IMR-90 (cell line): ENCODE results near the gene GRID2IP. TPM values are rescaled to one million over a fixed set of nuclear protein-coding genes. Genes with fewer than 3 reads are reported as not detected.
A peak's percentile ranks its signal among the peaks of the same experiment; 100 is the strongest.

Experiments used
- ATAC-seq: fragments of 200-7000 bp; cut with Tn5 transposase; 2 replicates; pipeline ENCODE4 v1.9.1; 2020; ENCODE audit warnings: low read depth, mild to moderate bottlenecking, moderate library complexity
- BruUV-seq: library from RNA; stranded (reverse); fragments of 400-500 nt; replicated peaks from 2 replicates; lab custom pipeline; 2021; lab: Mats Ljungman, UMichigan
- CTCF ChIA-PET: fragments of 300-600 bp; formaldehyde crosslinking; extraction: SDS; loops from one replicate; lab custom pipeline; 2021; ENCODE audit warnings: antibody characterized with exemption; lab: Yijun Ruan, JAX
- POLR2A ChIA-PET: fragments of 300-600 bp; sonication (Branson Sonifier 250); formaldehyde crosslinking; loops from one replicate; lab custom pipeline; 2022; ENCODE audit warnings: antibody characterized with exemption; ENCODE audit not compliant: unreplicated experiment; lab: Charles Lee
- DNase-seq: peaks from one replicate; pipeline ENCODE4 v3.0.0; 2013
- H2AFZ ChIP-seq: replicated peaks from 2 replicates; pipeline ENCODE3; 2013; ENCODE audit warnings: low read length, mild to moderate bottlenecking; ENCODE audit not compliant: poor library complexity
- H2AK5ac ChIP-seq: 2 replicates; pipeline ENCODE4 v1.6.1; 2013; ENCODE audit warnings: low read depth, low read length, inconsistent platforms
- H2AK9ac ChIP-seq: replicated peaks from 2 replicates; pipeline ENCODE3; 2013; ENCODE audit warnings: mild to moderate bottlenecking, low read depth, low read length, moderate library complexity; ENCODE audit not compliant: poor library complexity
- H2BK120ac ChIP-seq: 2 replicates; pipeline ENCODE4 v1.6.1; 2013; ENCODE audit warnings: low read depth, low read length, inconsistent platforms
- H2BK15ac ChIP-seq: 3 replicates; pipeline ENCODE4 v1.6.1; 2013; ENCODE audit warnings: low read depth, low read length, inconsistent platforms
- H2BK20ac ChIP-seq: 2 replicates; pipeline ENCODE4 v1.6.1; 2013; ENCODE audit warnings: low read depth, mild to moderate bottlenecking, inconsistent platforms, low read length, moderate library complexity
- H2BK5ac ChIP-seq: 2 replicates; pipeline ENCODE4 v1.6.1; 2013; ENCODE audit warnings: mild to moderate bottlenecking, low read depth, low read length, inconsistent platforms; ENCODE audit not compliant: poor library complexity, severe bottlenecking
- H3K14ac ChIP-seq: replicated peaks from 2 replicates; pipeline ENCODE4 v1.6.1; 2013; ENCODE audit warnings: low read depth, low read length, inconsistent platforms
- H3K18ac ChIP-seq: 2 replicates; pipeline ENCODE4 v1.6.1; 2013; ENCODE audit warnings: low read depth, low read length, control low read depth
- H3K23ac ChIP-seq: 2 replicates; pipeline ENCODE4 v1.6.1; 2013; ENCODE audit warnings: low read depth, low read length, inconsistent platforms
- H3K27ac ChIP-seq: 2 replicates; pipeline ENCODE4 v1.5.1; 2013; ENCODE audit warnings: mild to moderate bottlenecking, control low read depth, low read length; ENCODE audit not compliant: insufficient read depth
- H3K27me3 ChIP-seq: 2 replicates; pipeline ENCODE4 v1.6.1; 2013; ENCODE audit warnings: low read length; ENCODE audit not compliant: control insufficient read depth, insufficient read depth
- H3K36me3 ChIP-seq: 2 replicates; pipeline ENCODE4 v1.6.1; 2013; ENCODE audit warnings: low read length, mixed read lengths; ENCODE audit not compliant: control insufficient read depth, insufficient read depth
- H3K4ac ChIP-seq: 2 replicates; pipeline ENCODE4 v1.6.1; 2013; ENCODE audit warnings: low read depth, low read length, inconsistent platforms
- H3K4me1 ChIP-seq: 2 replicates; pipeline ENCODE4 v1.6.1; 2013; ENCODE audit warnings: low read length, mixed read lengths; ENCODE audit not compliant: control insufficient read depth, insufficient read depth
- H3K4me2 ChIP-seq: 2 replicates; pipeline ENCODE4 v1.6.1; 2013; ENCODE audit warnings: low read depth, mild to moderate bottlenecking, control low read depth, low read length, moderate library complexity
- H3K4me3 ChIP-seq: 2 replicates; pipeline ENCODE4 v1.5.1; 2013; ENCODE audit warnings: low read depth, mild to moderate bottlenecking, control low read depth, low read length, moderate library complexity; ENCODE audit not compliant: insufficient read depth
- H3K56ac ChIP-seq: 2 replicates; pipeline ENCODE4 v1.6.1; 2013; ENCODE audit warnings: low read length, inconsistent platforms; ENCODE audit not compliant: insufficient read depth; ENCODE audit errors: extremely low read depth
- H3K79me1 ChIP-seq, 2 experiments: 2 replicates each; pipeline ENCODE4 v1.6.1; 2013; ENCODE audit warnings: low read length in 2 of 2, inconsistent platforms in 1 of 2, low read depth in 1 of 2
- H3K9ac ChIP-seq: 2 replicates; pipeline ENCODE4 v1.6.1; 2013; ENCODE audit warnings: low read depth, low read length, control low read depth
- H3K9me1 ChIP-seq: 2 replicates; pipeline ENCODE4 v1.6.1; 2013; ENCODE audit warnings: low read length, inconsistent platforms; ENCODE audit not compliant: insufficient read depth
- H3K9me3 ChIP-seq: 2 replicates; pipeline ENCODE4 v1.6.1; 2013; ENCODE audit warnings: low read length; ENCODE audit not compliant: control insufficient read depth, insufficient read depth
- H4K20me1 ChIP-seq: 2 replicates; pipeline ENCODE4 v1.6.1; 2013; ENCODE audit warnings: low read length, inconsistent platforms; ENCODE audit not compliant: insufficient read depth
- H4K5ac ChIP-seq: 2 replicates; pipeline ENCODE4 v1.6.1; 2013; ENCODE audit warnings: mild to moderate bottlenecking, low read depth, low read length, control low read depth
- H4K8ac ChIP-seq, 2 experiments: 2 replicates each; pipeline ENCODE4 v1.6.1; 2013; ENCODE audit warnings: low read depth in 2 of 2, low read length in 2 of 2, control low read depth in 1 of 2, inconsistent platforms in 1 of 2
- H4K91ac ChIP-seq: 2 replicates; pipeline ENCODE4 v1.6.1; 2013; ENCODE audit warnings: low read depth, low read length, inconsistent platforms; ENCODE audit not compliant: insufficient read depth
- BHLHE40 ChIP-seq: fragments of 150-350 bp; IDR thresholded peaks from 2 replicates; pipeline ENCODE4 v1.6.1; 2016; ENCODE audit warnings: mild to moderate bottlenecking, low read depth, low read length
- CEBPB ChIP-seq: IDR thresholded peaks from 2 replicates; pipeline ENCODE4 v1.6.1; 2012; ENCODE audit warnings: low read depth, low read length, improper control_type of control experiment
- CHD1 ChIP-seq: IDR thresholded peaks from 2 replicates; pipeline ENCODE4 v1.6.1; 2012; ENCODE audit warnings: low read depth, low read length, improper control_type of control experiment
- CTCF ChIP-seq: conservative IDR thresholded peaks from 2 replicates; pipeline ENCODE4 v1.5.1; 2012; ENCODE audit warnings: mild to moderate bottlenecking, low read depth, low read length, improper control_type of control experiment
- ELK1 ChIP-seq: fragments of 150-350 bp; IDR thresholded peaks from 2 replicates; pipeline ENCODE4 v1.6.1; 2016; ENCODE audit warnings: low read depth, mild to moderate bottlenecking, low read length, moderate library complexity, borderline replicate concordance
- FOS ChIP-seq: fragments of 150-350 bp; IDR thresholded peaks from 2 replicates; pipeline ENCODE4 v1.6.1; 2016; ENCODE audit warnings: low read depth, low read length
- MAFK ChIP-seq: IDR thresholded peaks from 2 replicates; pipeline ENCODE4 v1.6.1; 2012; ENCODE audit warnings: low read depth, low read length, improper control_type of control experiment
- MAZ ChIP-seq: IDR thresholded peaks from 2 replicates; pipeline ENCODE4 v1.6.1; 2012; ENCODE audit warnings: low read depth, mild to moderate bottlenecking, low read length, improper control_type of control experiment, moderate library complexity, borderline replicate concordance
- MXI1 ChIP-seq: IDR thresholded peaks from 2 replicates; pipeline ENCODE4 v1.6.1; 2012; ENCODE audit warnings: low read depth, mild to moderate bottlenecking, low read length, moderate library complexity, borderline replicate concordance
- NFE2L2 ChIP-seq: fragments of 150-350 bp; IDR thresholded peaks from 2 replicates; pipeline ENCODE4 v1.6.1; 2016; ENCODE audit warnings: low read depth, mild to moderate bottlenecking, low read length
- POLR2A ChIP-seq: IDR thresholded peaks from 2 replicates; pipeline ENCODE4 v1.6.1; 2012; ENCODE audit warnings: mild to moderate bottlenecking, low read depth, low read length
- RAD21 ChIP-seq: IDR thresholded peaks from 2 replicates; pipeline ENCODE4 v1.6.1; 2012; ENCODE audit warnings: low read length, improper control_type of control experiment
- RCOR1 ChIP-seq: IDR thresholded peaks from 2 replicates; pipeline ENCODE4 v1.6.1; 2012; ENCODE audit warnings: mild to moderate bottlenecking, low read length, improper control_type of control experiment; ENCODE audit not compliant: insufficient replicate concordance
- RFX5 ChIP-seq: IDR thresholded peaks from 2 replicates; pipeline ENCODE4 v1.8.0; 2012; ENCODE audit warnings: low read depth, mild to moderate bottlenecking, low read length, moderate library complexity
- SMC3 ChIP-seq: fragments of 150-350 bp; IDR thresholded peaks from 2 replicates; pipeline ENCODE4 v1.6.1; 2016; ENCODE audit warnings: low read depth, mild to moderate bottlenecking, antibody characterized with exemption, low read length, moderate library complexity
- USF2 ChIP-seq: fragments of 150-350 bp; IDR thresholded peaks from 2 replicates; pipeline ENCODE4 v1.6.1; 2017; ENCODE audit warnings: mild to moderate bottlenecking, antibody characterized with exemption, low read length, low read depth
- WGBS, 2 experiments: methylation state at CpG; one replicate each; pipeline versions ENCODE4 v1.1.5 to v1.1.7; 2013; ENCODE audit warnings: missing lambda C conversion rate in 2 of 2; ENCODE audit not compliant: insufficient read length in 1 of 2; ENCODE audit errors: extremely low coverage in 2 of 2; 5-methylcytosine and 5-hydroxymethylcytosine counted together
- dilution Hi-C: fragments of 300-500 bp; cut with HindIII; formaldehyde crosslinking; loops from one replicate; pipeline ENCODE4 v1.14.3; 2018; ENCODE audit warnings: low sequenced_read_pairs; ENCODE audit not compliant: unreplicated experiment
- in situ Hi-C: fragments of 300-500 bp; cut with MboI; formaldehyde crosslinking; loops from 3 replicates; pipeline ENCODE4 v1.14.3; 2019; ENCODE audit warnings: low sequenced_read_pairs, inconsistent platforms, mixed read lengths
- intact Hi-C: fragments of 100-400 bp; cut with micrococcal nuclease; formaldehyde crosslinking; loops from 2 replicates; pipeline ENCODE4 v1.10.0; 2022
- polyA plus RNA-seq, 3 experiments: library from polyadenylated mRNA; depleted of rRNA; stranded (reverse); fragments of >200 nt; gene quantifications; 2 replicates each; pipeline ENCODE4 v1.2.3, GENCODE V29; 2012; ENCODE audit warnings: low replicate concordance in 1 of 3
- total RNA-seq: library from RNA; depleted of rRNA; stranded (reverse); fragments of >200 nt; gene quantifications from 2 replicates; pipeline ENCODE4 v1.2.3, GENCODE V29; 2012

Gene GRID2IP
- total and polyA plus RNA-seq, 2 of the 4 experiments (the other 2 are of a cell fraction) = not detected

- CTCF ChIA-PET = interaction anchor here (0.6 to 0.7 kb wide), 2 partner anchors 428 to 690 kb away, joined by 3 read pairs; no protein-coding TSS in a partner anchor
- dilution Hi-C loops = no loop called here
- Histone ChIP-seq H3K9me3 (no peaks in the 10 kb centered on the region), H3K9me1 (no peaks in the 10 kb centered on the region), H3K27ac (no peak overlapping the region), H2AK9ac (no peak overlapping the region), H3K56ac (no peak overlapping the region), H2BK15ac (no peak overlapping the region), H4K5ac (no peak overlapping the region), H3K14ac (no peak overlapping the region), H2BK5ac (no peak overlapping the region), H3K4ac (no peak overlapping the region), H3K27me3 (peaks cover 5% of the 10 kb centered on the region; the same call in 1 of the 2 replicates), H3K79me1 (no peaks in the 10 kb centered on the region), H2BK20ac (no peak overlapping the region), H2BK120ac (no peak overlapping the region), H3K18ac (no peak overlapping the region), H3K36me3 (no peaks in the 10 kb centered on the region), H4K8ac (no peak overlapping the region), H3K4me3 (no peak overlapping the region), H4K91ac (no peak overlapping the region), H3K23ac (no peak overlapping the region), H4K20me1 (no peaks in the 10 kb centered on the region), H3K9ac (no peak overlapping the region), H2AFZ (peak overlapping the region; percentile 26), H3K4me2 (no peak overlapping the region), H3K4me1 (no peaks in the 10 kb centered on the region), H2AK5ac (no peak overlapping the region)
- no peak for DNase-seq
- intact Hi-C loops = no loop called here
- WGBS, 2 experiments = 78% methylated on average over 4 of the region's 7 CpGs; no CpG with 5 or more reads in 1 of the 2 experiments
- POLR2A ChIA-PET = no interaction called here
- in situ Hi-C loops = no loop called here
- BruUV-seq = no TSS peak
- ATAC-seq = no peak
- TF ChIP-seq MXI1 = no peak
- no peak for TF ChIP-seq MAZ
- no peak for TF ChIP-seq RFX5
- TF ChIP-seq CHD1 = no peak
- TF ChIP-seq CTCF = no peak
- TF ChIP-seq RCOR1 = no peak
- TF ChIP-seq POLR2A = no peak
- TF ChIP-seq USF2 = no peak
- TF ChIP-seq MAFK = no peak
- TF ChIP-seq NFE2L2 = no peak
- TF ChIP-seq FOS = no peak
- no peak for TF ChIP-seq RAD21
- TF ChIP-seq BHLHE40 = no peak
- no peak for TF ChIP-seq ELK1
- TF ChIP-seq SMC3 = no peak
- no peak for TF ChIP-seq CEBPB
Measured at GRCh38 chr7:6554848-6555247, 3.6 kb upstream of the GRID2IP start.
